SK-N-SH treated with all-trans-retinoic acid at 6 μM for 48 hours (cell line): ENCODE data around the gene EPHA1.

Experiments
- BACH2 ChIP-seq: fragments of 250-450 bp; sonication (Bioruptor Pico); IDR thresholded peaks from 2 replicates; pipeline ENCODE4 v1.9.0; 2021; ENCODE audit warnings: mild to moderate bottlenecking, borderline replicate concordance
- CREB5 ChIP-seq: fragments of 250-450 bp; sonication (Bioruptor Pico); IDR thresholded peaks from 2 replicates; pipeline ENCODE4 v1.5.1; 2020; ENCODE audit warnings: low read depth, mild to moderate bottlenecking, moderate library complexity
- ESRRG ChIP-seq: fragments of 250-450 bp; sonication (Bioruptor Pico); IDR thresholded peaks from 2 replicates; pipeline ENCODE4 v1.6.1; 2021; ENCODE audit warnings: mild to moderate bottlenecking
- PATZ1 ChIP-seq: fragments of 250-450 bp; sonication (Bioruptor Pico); IDR thresholded peaks from 2 replicates; pipeline ENCODE4 v1.8.0; 2020; ENCODE audit warnings: mild to moderate bottlenecking, moderate library complexity, borderline replicate concordance
- POU6F1 ChIP-seq: fragments of 250-450 bp; sonication (Bioruptor Pico); IDR thresholded peaks from 2 replicates; pipeline ENCODE4 v1.8.0; 2021; ENCODE audit warnings: low read depth, mild to moderate bottlenecking, moderate library complexity, borderline replicate concordance
- ZNF70 ChIP-seq: fragments of 450-650 bp; formaldehyde crosslinking; IDR thresholded peaks from 2 replicates; pipeline ENCODE4 v1.5.0; 2020; ENCODE audit warnings: mild to moderate bottlenecking, moderate library complexity

- TF ChIP-seq ESRRG (CRISPR knock-in tag), result no peak
- TF ChIP-seq PATZ1 (CRISPR knock-in tag), result no peak
- no peak for TF ChIP-seq ZNF70 (CRISPR knock-in tag)
- TF ChIP-seq POU6F1 (CRISPR knock-in tag), result no peak
- TF ChIP-seq CREB5, result no peak
- no peak for TF ChIP-seq BACH2 (CRISPR knock-in tag)
Measured at GRCh38 chr7:143416565-143417149, 8.0 kb upstream of the EPHA1 start.
